Aorta (tissue), 5 donors: ENCODE data around the gene MRPL16. TPM values are rescaled to one million over a fixed set of nuclear protein-coding genes. Genes with fewer than 3 reads are reported as not detected.
"Not testable (repeated sequence)": the region's sequence is repeated elsewhere in the genome, so short reads cannot be mapped to it uniquely, and the experiment has no call there.

Source experiments
- ATAC-seq: fragments of 200-7000 bp; cut with Tn5 transposase; one replicate; pipeline ENCODE4 v1.9.1; 2022; ENCODE audit warnings: moderate library complexity; ENCODE audit not compliant: low FRiP score
- DNase-seq, 2 donors: peaks; one replicate each; pipeline ENCODE4 v3.0.0-alpha.2; 2020
- H3K27ac ChIP-seq, 2 donors: one replicate each; pipeline ENCODE4 v1.5.1; 2013; ENCODE audit warnings: low read length in 2 of 2, mild to moderate bottlenecking in 2 of 2, moderate library complexity in 2 of 2, control low read depth in 1 of 2, inconsistent platforms in 1 of 2, low read depth in 1 of 2
- H3K27me3 ChIP-seq, 2 donors: one replicate each; pipeline ENCODE4 v1.6.1; 2013; ENCODE audit warnings: control low read depth in 1 of 2, low read length in 1 of 2, mild to moderate bottlenecking in 1 of 2, moderate library complexity in 1 of 2; ENCODE audit not compliant: insufficient read depth in 2 of 2, control insufficient read depth in 1 of 2
- H3K36me3 ChIP-seq, 2 donors: one replicate each; pipeline ENCODE4 v1.6.1; 2013; ENCODE audit warnings: control low read depth in 1 of 2, low read length in 1 of 2, mild to moderate bottlenecking in 1 of 2; ENCODE audit not compliant: insufficient read depth in 2 of 2, control insufficient read depth in 1 of 2
- H3K4me1 ChIP-seq, 2 donors: one replicate each; pipeline ENCODE4 v1.6.1; 2013; ENCODE audit warnings: low read length in 2 of 2, control low read depth in 1 of 2, mild to moderate bottlenecking in 1 of 2, moderate library complexity in 1 of 2; ENCODE audit not compliant: insufficient read depth in 2 of 2, control insufficient read depth in 1 of 2
- H3K4me3 ChIP-seq, 2 donors: one replicate each; pipeline ENCODE4 v1.5.1; 2013; ENCODE audit warnings: low read length in 2 of 2, control low read depth in 1 of 2, mild to moderate bottlenecking in 1 of 2
- H3K9me3 ChIP-seq: one replicate; pipeline ENCODE4 v1.6.1; 2013; ENCODE audit warnings: mild to moderate bottlenecking, low read length; ENCODE audit not compliant: control insufficient read depth
- WGBS, 2 donors: extraction: QIAGEN DNeasy Blood & Tissue Kit; methylation state at CpG; one replicate each; pipeline ENCODE4 v1.1.7; 2013; 5-methylcytosine and 5-hydroxymethylcytosine counted together
- intact Hi-C, 2 donors: fragments of 100-400 bp; cut with DNase I; formaldehyde crosslinking; loops; one replicate each; pipeline versions ENCODE4 v1.14.2 to v1.15.0; 2022
- polyA plus RNA-seq, 2 donors: library from polyadenylated mRNA; stranded (reverse); fragments of 200-250 nt; gene quantifications; one replicate each; pipeline ENCODE4 v1.2.3, GENCODE V29; 2013
- total RNA-seq, 2 donors: library from RNA; stranded (reverse); fragmentation: NEBNext Ultra II Directional; extraction: Animal tissue kit (Norgen Biotek cat#: 25700); gene quantifications; one replicate each; pipeline ENCODE4 v1.2.1, GENCODE V29; 2021
- donor health status: healthy with polysubstance abuse.
- donor health status: Bipolar disorder and iron deficiency.
- donor health status: DM: no; HTN: no; CAD: no.
- donor health status: DM: no; HTN: no; CAD: no.
- donor health status: DM: yes; HTN: yes; CAD: no.

The MRPL16 gene
- total and polyA plus RNA-seq, 4 donors: 25.0 to 46.5 (median 27.2) TPM

DNA sequence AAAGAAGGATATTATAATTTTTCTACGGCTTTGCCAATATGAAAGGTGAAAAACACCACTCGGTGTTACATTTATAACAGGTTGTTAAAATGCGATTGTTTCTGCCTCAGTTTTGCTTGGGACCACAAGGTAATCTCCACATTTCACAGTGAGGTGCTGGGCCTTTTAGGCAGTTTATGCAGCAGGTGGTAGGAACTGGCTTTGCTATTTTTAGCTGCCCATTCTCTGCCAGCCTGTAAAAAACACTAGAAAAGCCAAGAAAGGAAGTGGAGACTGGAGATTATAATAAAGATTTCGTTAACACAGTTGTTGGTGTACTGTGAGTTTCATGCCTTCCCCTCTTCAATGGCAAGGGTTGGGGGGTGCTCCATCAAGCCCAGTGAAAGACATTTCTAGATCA, 8.0 kb upstream of the MRPL16 start:
- Histone ChIP-seq H3K4me1 (no peaks in the 10 kb centered on the region), H3K4me3 (no peak overlapping the region), H3K27ac (no peak overlapping the region), H3K27me3 (no peaks in the 10 kb centered on the region), H3K9me3 (no peaks in the 10 kb centered on the region), H3K36me3 (no peaks in the 10 kb centered on the region)
- ATAC-seq (no peak), DNase-seq (no peak)
- intact Hi-C loops: loop anchor here in 1 of 2 donors (5.0 kb wide), 1 partner anchor 374 kb away; no protein-coding TSS in a partner anchor
- 45 to 47% methylated on average over 4 of the region's 4 CpGs for WGBS, 2 donors

DNA sequence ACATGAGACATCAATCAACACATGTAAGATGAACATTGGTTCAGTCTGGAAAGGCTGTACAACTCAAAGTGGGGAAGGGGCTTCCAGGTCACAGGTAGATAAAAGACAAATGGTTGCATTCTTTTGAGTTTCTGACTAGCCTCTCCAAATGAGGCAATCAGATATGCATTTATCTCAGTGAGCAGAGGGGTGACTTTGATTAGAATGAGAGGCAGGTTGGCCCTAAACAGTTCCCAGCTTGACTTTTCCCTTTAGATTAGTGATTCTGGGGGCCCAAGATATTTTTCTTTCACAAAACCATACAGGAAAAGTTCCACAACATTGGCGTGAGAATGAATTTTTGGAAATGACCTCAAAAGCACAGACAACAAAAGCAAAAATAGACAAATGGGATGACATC, 5.9 kb upstream of the MRPL16 start:
- H3K36me3 ChIP-seq, DNase-seq, H3K27me3 ChIP-seq, H3K4me3 ChIP-seq, ATAC-seq, H3K9me3 ChIP-seq, H3K4me1 ChIP-seq, H3K27ac ChIP-seq: not testable (repeated sequence)
- WGBS, 2 donors: 76 to 79% methylated on average over 1 of the region's 1 CpG
- intact Hi-C loops: loop anchor here in 1 of 2 donors (5.0 kb wide), 1 partner anchor 376 kb away; no protein-coding TSS in a partner anchor

DNA sequence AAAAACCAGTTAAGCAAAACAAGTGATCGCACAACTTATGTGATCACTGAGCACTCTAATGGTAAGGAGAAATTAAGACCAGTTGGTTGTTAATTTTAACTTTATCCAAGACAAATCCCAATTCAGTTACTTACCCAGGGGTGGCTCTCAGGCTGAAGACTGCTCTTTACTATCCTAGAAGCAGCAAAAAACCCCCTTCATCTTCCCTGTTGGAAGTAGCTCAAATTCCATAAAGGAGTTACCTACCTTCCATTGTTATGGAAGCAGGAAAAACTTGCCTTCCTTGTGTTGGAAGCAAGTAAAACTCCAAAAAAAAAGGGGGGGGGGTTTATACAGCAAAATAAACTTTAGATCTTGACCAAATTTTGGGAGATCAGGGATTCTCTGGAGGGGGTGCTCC, 5.2 kb upstream of the MRPL16 start:
- no peaks in the 10 kb centered on the region for H3K4me1 ChIP-seq
- intact Hi-C loops: loop anchor here in 1 of 2 donors (5.0 kb wide), 1 partner anchor 377 kb away; no protein-coding TSS in a partner anchor
- WGBS, 2 donors: 94 to 100% methylated on average over 1 of the region's 1 CpG

DNA sequence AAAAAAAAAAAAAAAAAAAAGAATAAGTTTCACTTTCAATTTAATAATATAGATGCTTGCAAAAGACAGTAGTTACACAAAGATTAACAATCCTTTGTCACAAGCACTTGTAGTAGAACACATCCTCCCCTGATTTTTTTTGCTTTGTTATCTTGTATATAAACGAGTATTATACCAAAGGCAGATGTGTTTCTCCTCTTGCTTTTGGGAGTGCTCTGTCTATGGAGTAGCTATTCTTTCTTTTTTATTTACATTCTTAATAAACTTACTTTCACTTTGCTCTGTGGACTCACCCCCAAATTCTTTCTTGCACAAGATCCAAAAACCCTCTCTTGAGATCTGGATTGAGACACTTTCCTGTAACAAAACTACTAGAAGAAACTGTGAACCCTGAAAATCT, 3.4 kb upstream of the MRPL16 start:
- Histone ChIP-seq H3K4me3 (no peak overlapping the region), H3K4me1 (no peaks in the 10 kb centered on the region), H3K9me3 (no peaks in the 10 kb centered on the region), H3K27me3 (no peaks in the 10 kb centered on the region), H3K27ac (no peak overlapping the region), H3K36me3 (no peaks in the 10 kb centered on the region)
- ATAC-seq: no peak
- 67 to 73% methylated on average over 1 of the region's 1 CpG for WGBS, 2 donors
- intact Hi-C loops: no loop called here
- no peak for DNase-seq

More for the DNA sequence above, 5.2 kb upstream of the MRPL16 start:
- Histone ChIP-seq H3K4me3 (no peak overlapping the region), H3K27me3 (no peaks in the 10 kb centered on the region), H3K36me3 (no peaks in the 10 kb centered on the region), H3K27ac (no peak overlapping the region), H3K9me3 (no peaks in the 10 kb centered on the region)
- ATAC-seq: no peak
- DNase-seq: no peak

DNA sequence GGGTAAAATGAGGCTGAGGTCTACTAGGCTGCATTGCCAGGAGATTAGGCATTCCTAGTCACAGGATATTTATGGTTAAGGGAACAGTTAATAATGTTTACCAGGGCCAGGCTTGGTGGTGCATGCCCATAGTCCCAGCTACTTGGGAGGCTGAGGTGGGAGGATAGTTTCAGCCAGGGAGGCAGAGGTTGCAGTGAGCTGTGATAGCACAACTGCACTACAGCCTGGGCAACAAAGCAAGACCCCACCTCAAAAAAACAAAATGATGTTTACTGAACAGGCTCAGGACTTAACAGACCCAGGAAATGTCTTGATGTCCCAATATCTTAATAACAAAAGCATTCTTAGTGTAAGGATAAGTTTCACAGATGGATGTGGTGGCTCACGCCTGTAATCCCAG, 2.8 kb upstream of the MRPL16 start:
- Histone ChIP-seq H3K4me3 (no peak overlapping the region), H3K27ac (no peak overlapping the region), H3K9me3 (no peaks in the 10 kb centered on the region), H3K36me3 (no peaks in the 10 kb centered on the region), H3K27me3 (no peaks in the 10 kb centered on the region), H3K4me1 (no peaks in the 10 kb centered on the region)
- WGBS, 2 donors: 90 to 100% methylated on average over 1 of the region's 1 CpG
- intact Hi-C loops: no loop called here
- DNase-seq (no peak), ATAC-seq (no peak)

DNA sequence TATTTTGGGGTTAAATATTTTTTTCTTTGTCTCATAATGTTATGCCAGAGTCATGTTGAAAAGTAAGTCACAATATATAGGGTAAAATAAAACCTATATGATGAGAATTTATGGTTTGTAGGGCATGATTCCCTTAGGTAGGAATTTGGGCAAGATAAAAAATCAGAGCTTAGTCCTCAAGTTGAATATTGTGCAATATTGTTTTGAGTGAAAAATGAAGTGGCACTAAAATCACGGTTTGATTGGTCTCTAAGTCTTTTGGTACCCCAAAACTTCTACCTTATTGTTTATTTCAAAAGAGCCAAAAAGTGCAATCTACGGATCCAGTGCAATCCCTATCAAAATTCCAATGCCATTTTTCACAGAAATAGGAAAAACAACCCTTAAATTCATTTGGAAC, 1.6 kb upstream of the MRPL16 start:
- DNase-seq (no peak), ATAC-seq (no peak)
- Histone ChIP-seq H3K4me1 (no peaks in the 10 kb centered on the region), H3K27me3 (no peaks in the 10 kb centered on the region), H3K27ac (no peak overlapping the region), H3K36me3 (no peaks in the 10 kb centered on the region), H3K9me3 (no peaks in the 10 kb centered on the region), H3K4me3 (no peak overlapping the region)
- 79 to 81% methylated on average over 2 of the region's 2 CpGs for WGBS, 2 donors
- intact Hi-C loops: no loop called here

DNA sequence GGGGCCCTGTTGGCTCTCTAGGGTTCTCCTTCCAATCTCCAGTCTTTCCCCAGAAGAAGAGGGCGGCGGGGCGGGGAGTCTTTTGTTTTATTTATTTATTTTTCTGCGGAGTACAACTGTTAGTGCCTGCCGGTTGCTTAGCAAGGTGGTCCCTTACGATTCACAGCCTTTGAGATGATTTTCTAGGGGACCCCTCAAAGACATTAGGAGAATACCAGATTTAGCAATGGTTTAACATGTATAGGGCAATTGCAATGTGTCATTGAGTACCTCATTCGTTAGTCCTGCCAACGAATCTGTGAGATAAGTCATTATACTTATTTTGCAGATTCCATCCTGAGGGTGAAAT, 307 bp upstream of the MRPL16 start:
- WGBS, 2 donors: 9 to 10% methylated on average over 8 of the region's 8 CpGs
- Histone ChIP-seq H3K27me3 (no peaks in the 10 kb centered on the region), H3K36me3 (peaks cover 0 to 3% of the 10 kb centered on the region in 2 donors), H3K4me3 (peak overlapping the region; percentile 70 to 96), H3K4me1 (no peaks in the 10 kb centered on the region), H3K27ac (peak overlapping the region in 1 of 2 donors; percentile 12), H3K9me3 (no peaks in the 10 kb centered on the region)
- DNase-seq (no peak), ATAC-seq (no peak)
- intact Hi-C loops: loop anchor here in 1 of 2 donors (2.0 kb wide), 1 partner anchor 56 kb away; the partner anchor contains the start of gene STX3

DNA sequence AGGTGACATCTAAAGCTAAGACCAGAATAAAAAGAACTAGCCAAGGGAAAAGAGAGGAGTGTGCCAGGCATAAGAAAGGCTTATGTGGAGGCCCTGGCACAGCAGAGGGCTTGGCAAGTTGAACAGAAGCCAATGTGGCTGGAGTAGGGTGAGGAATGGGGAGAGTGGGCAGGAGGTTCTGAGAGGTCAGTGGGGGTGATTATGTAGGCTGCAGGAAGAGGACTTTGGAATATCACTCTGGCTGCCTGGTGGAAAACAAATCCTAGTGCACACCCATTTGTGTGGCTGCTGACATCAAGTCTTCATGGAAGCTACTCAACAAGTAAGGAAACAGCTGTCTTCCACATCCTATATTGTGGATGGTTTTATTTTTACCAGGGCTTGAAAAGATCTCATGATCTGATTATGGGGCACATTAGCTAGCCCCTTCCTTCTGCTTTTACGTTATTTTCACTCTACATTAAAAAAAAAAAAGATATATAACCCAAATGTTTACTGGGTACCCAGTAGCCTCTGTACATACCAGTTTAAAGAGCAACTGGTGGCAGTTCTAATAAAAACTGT, 3.4 kb downstream of the MRPL16 start:
- ATAC-seq (no peak), DNase-seq (no peak)
- no peaks in the 10 kb centered on the region for H3K27me3 ChIP-seq
- H3K4me3 ChIP-seq: no peak overlapping the region
- intact Hi-C loops: loop anchor here (10.0 kb wide), 2 partner anchors 142 to 272 kb away; partner anchors contain the start of gene PATL1 (in 1 of the 2)
- H3K4me1 ChIP-seq: no peaks in the 10 kb centered on the region
- H3K36me3 ChIP-seq: peaks cover 0 to 4% of the 10 kb centered on the region in 2 donors
- no peak overlapping the region for H3K27ac ChIP-seq
- H3K9me3 ChIP-seq: no peaks in the 10 kb centered on the region
- whole genome bisulfite sequencing, 2 donors: 66 to 69% methylated on average over 1 of the region's 1 CpG

DNA sequence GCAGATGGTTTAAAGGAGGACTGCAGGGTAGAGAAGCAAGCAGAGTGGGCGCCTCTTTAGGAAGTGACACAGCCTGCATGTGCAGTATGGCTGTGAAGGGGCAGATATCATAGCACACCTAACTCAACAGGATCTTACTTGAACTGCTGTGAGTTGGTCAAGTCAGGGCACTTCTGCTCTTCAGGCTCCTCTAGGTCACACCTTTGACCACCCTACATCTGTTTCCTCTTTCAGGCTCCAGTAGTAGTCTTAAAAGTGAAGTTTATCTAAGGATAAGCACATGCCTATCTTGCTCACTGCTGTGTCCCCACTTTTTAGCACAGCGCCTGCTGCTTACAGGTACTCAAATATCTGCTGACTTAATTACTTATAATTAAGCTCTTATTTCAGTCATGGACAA, 6.5 kb downstream of the MRPL16 start:
- WGBS, 2 donors: 94 to 96% methylated on average over 2 of the region's 2 CpGs
- no peaks in the 10 kb centered on the region for H3K9me3 ChIP-seq
- no peak overlapping the region for H3K27ac ChIP-seq
- H3K4me3 ChIP-seq: no peak overlapping the region
- H3K27me3 ChIP-seq: no peaks in the 10 kb centered on the region
- no peaks in the 10 kb centered on the region for H3K4me1 ChIP-seq
- intact Hi-C loops: loop anchor here (10.0 kb wide), 2 partner anchors 139 to 269 kb away; partner anchors contain the start of gene PATL1 (in 1 of the 2)
- no peak for ATAC-seq
- H3K36me3 ChIP-seq: peaks cover 3 to 4% of the 10 kb centered on the region in 2 donors
- DNase-seq: no peak
